Thymus (tissue), 11 donors: ENCODE measurements around the gene GPC3. TPM values are rescaled to one million over a fixed set of nuclear protein-coding genes. Genes with fewer than 3 reads are reported as not detected.

Experiments used
- DNase-seq, 9 donors: peaks; one replicate each; pipeline ENCODE4 v3.0.0-alpha.2; 2013; ENCODE audit warnings: low spot score in 9 of 9, low read depth in 6 of 9, missing footprints in 1 of 9
- H3K27ac ChIP-seq, 2 donors: one replicate each; pipeline ENCODE4 v1.5.1; 2013; ENCODE audit warnings: control low read depth in 1 of 2, low read depth in 1 of 2, low read length in 1 of 2, mild to moderate bottlenecking in 1 of 2, moderate library complexity in 1 of 2
- H3K27me3 ChIP-seq, 2 donors: one replicate each; pipeline ENCODE4 v1.5.1; 2013; ENCODE audit warnings: low read length in 1 of 2; ENCODE audit not compliant: control insufficient read depth in 2 of 2, insufficient read depth in 1 of 2
- H3K36me3 ChIP-seq, 2 donors: one replicate each; pipeline ENCODE4 v1.5.1; 2013; ENCODE audit warnings: low read length in 1 of 2, mild to moderate bottlenecking in 1 of 2, moderate library complexity in 1 of 2; ENCODE audit not compliant: control insufficient read depth in 2 of 2, insufficient read depth in 2 of 2
- H3K4me1 ChIP-seq, 2 donors: one replicate each; pipeline ENCODE4 v1.5.1; 2013; ENCODE audit warnings: low read length in 2 of 2; ENCODE audit not compliant: control insufficient read depth in 2 of 2, insufficient read depth in 2 of 2
- H3K4me3 ChIP-seq, 2 donors: one replicate each; pipeline ENCODE4 v1.5.1; 2013; ENCODE audit warnings: low read length in 2 of 2, control low read depth in 1 of 2, mild to moderate bottlenecking in 1 of 2
- H3K9me3 ChIP-seq, 2 donors: one replicate each; pipeline ENCODE4 v1.5.1; 2013; ENCODE audit warnings: low read length in 1 of 2, mild to moderate bottlenecking in 1 of 2; ENCODE audit not compliant: control insufficient read depth in 2 of 2, insufficient read depth in 1 of 2
- WGBS: extraction: QIAGEN DNeasy Blood & Tissue Kit; methylation state at CpG from one replicate; pipeline ENCODE4 v1.1.7; 2013; 5-methylcytosine and 5-hydroxymethylcytosine counted together
- polyA plus RNA-seq: library from polyadenylated mRNA; stranded (reverse); fragments of 200-250 nt; gene quantifications from one replicate; pipeline ENCODE4 v1.2.3, GENCODE V29; 2013
- total RNA-seq: library from RNA; stranded (reverse); fragments of 120-200 nt; gene quantifications from one replicate; pipeline ENCODE4 v1.2.4, GENCODE V29; 2013
- donor health status: healthy.

The GPC3 gene
- total and polyA plus RNA-seq, 2 donors: 3.1 to 26.2 TPM

- no peaks in the 10 kb centered on the region for H3K9me3 ChIP-seq
- no peak overlapping the region for H3K27ac ChIP-seq
- H3K36me3 ChIP-seq: no peaks in the 10 kb centered on the region
- 76% methylated on average over 7 of the region's 7 CpGs for WGBS
- no peak overlapping the region for H3K4me3 ChIP-seq
- H3K27me3 ChIP-seq: no peaks in the 10 kb centered on the region
- no peak for DNase-seq
- H3K4me1 ChIP-seq: no peaks in the 10 kb centered on the region
These were observed 103.5 kb downstream of the GPC3 start for GRCh38 chrX:133881893-133882292.

DNA sequence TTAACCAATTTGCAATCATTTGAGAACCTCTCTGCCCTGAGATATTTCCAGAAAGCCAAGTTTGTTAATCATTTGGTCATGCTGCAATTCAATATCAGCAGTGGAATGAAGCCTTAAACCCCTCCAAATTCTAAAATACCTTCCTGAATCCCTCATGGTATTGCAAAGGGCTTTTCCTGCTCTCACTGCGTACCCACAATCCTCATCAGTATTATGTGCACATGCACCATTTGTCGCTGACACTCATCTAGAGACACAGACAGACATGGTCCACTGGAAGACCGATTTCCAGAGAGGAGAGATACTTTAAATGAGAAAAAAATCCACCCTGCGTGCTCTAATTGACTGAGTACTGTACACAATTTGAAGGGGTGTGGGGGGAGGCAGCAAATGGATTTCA, 104.4 kb downstream of the GPC3 start:
- 97% methylated on average over 4 of the region's 4 CpGs for WGBS
- H3K27me3 ChIP-seq: no peaks in the 10 kb centered on the region
- no peak for DNase-seq
- H3K36me3 ChIP-seq: no peaks in the 10 kb centered on the region
- no peak overlapping the region for H3K4me3 ChIP-seq
- no peaks in the 10 kb centered on the region for H3K4me1 ChIP-seq
- H3K27ac ChIP-seq: no peak overlapping the region
- no peaks in the 10 kb centered on the region for H3K9me3 ChIP-seq

DNA sequence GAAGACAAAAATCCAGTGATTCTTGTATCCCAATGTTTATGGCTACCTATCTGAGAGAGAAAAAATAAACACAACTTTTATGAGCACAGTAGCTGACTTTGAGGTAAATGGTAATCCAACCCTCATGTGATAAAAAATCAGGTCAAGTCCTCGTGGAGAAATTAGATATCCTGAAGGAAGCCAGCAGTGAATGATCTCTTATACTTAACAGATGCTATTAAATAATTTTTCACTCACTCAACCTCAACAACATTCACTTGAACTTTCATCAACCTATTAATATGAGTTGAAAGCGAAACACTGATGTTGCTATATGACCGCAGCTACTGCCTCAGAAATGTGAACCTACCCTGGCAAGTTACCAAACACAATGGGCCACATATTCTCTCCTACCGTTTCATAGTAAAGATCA, 105.4 kb downstream of the GPC3 start:
- no peak for DNase-seq
- Histone ChIP-seq H3K4me1 (no peaks in the 10 kb centered on the region), H3K9me3 (no peaks in the 10 kb centered on the region), H3K4me3 (no peak overlapping the region), H3K27me3 (no peaks in the 10 kb centered on the region), H3K27ac (no peak overlapping the region), H3K36me3 (no peaks in the 10 kb centered on the region)
- WGBS: 84% methylated on average over 4 of the region's 4 CpGs

- 98% methylated on average over 3 of the region's 3 CpGs for WGBS
- Histone ChIP-seq H3K27ac (no peak overlapping the region), H3K36me3 (no peaks in the 10 kb centered on the region), H3K4me1 (no peaks in the 10 kb centered on the region), H3K27me3 (no peaks in the 10 kb centered on the region), H3K4me3 (no peak overlapping the region), H3K9me3 (no peaks in the 10 kb centered on the region)
- DNase-seq: no peak
These were observed 106.7 kb downstream of the GPC3 start for GRCh38 chrX:133878710-133879109.

- no peaks in the 10 kb centered on the region for H3K4me1 ChIP-seq
- no peaks in the 10 kb centered on the region for H3K36me3 ChIP-seq
- H3K27me3 ChIP-seq: no peaks in the 10 kb centered on the region
- H3K27ac ChIP-seq: no peak overlapping the region
- H3K4me3 ChIP-seq: no peak overlapping the region
- no peaks in the 10 kb centered on the region for H3K9me3 ChIP-seq
- no peak for DNase-seq
These were observed 108.7 kb downstream of the GPC3 start for GRCh38 chrX:133876646-133877045.

- no peak for DNase-seq
- Histone ChIP-seq H3K27me3 (no peaks in the 10 kb centered on the region), H3K4me1 (no peaks in the 10 kb centered on the region), H3K9me3 (no peaks in the 10 kb centered on the region), H3K4me3 (no peak overlapping the region), H3K36me3 (no peaks in the 10 kb centered on the region), H3K27ac (no peak overlapping the region)
- WGBS: 98% methylated on average over 4 of the region's 4 CpGs
These were observed 116.1 kb downstream of the GPC3 start for GRCh38 chrX:133869270-133869669.

GRCh38 chrX:133868682-133869081, 116.7 kb downstream of the GPC3 start:
- H3K27ac ChIP-seq: no peak overlapping the region
- H3K27me3 ChIP-seq: no peaks in the 10 kb centered on the region
- DNase-seq: no peak
- WGBS: 92% methylated on average over 1 of the region's 1 CpG
- H3K4me1 ChIP-seq: no peaks in the 10 kb centered on the region
- H3K4me3 ChIP-seq: no peak overlapping the region
- H3K9me3 ChIP-seq: no peaks in the 10 kb centered on the region
- H3K36me3 ChIP-seq: no peaks in the 10 kb centered on the region

DNA sequence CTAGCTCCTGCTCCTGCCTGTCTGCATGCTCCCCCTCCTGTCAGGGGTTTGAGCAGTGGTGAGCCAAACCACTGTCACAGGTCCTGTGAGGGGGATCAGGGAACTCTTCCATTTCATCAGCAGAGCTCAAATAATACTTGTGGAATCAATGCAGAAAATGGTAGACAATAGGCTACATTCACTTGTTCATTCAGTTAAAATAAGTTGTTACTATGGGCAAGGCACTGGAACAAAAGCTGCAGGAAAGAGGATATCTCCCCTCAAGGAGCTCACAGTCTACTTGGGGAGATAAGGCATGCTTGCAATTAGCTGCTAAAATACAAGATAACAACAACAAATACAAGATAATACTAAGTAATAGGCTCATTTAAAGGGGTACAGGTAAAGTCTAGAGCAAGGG, 117.1 kb downstream of the GPC3 start:
- Histone ChIP-seq H3K4me3 (no peak overlapping the region), H3K4me1 (no peaks in the 10 kb centered on the region), H3K27ac (no peak overlapping the region), H3K36me3 (no peaks in the 10 kb centered on the region), H3K27me3 (no peaks in the 10 kb centered on the region), H3K9me3 (no peaks in the 10 kb centered on the region)
- no peak for DNase-seq

DNA sequence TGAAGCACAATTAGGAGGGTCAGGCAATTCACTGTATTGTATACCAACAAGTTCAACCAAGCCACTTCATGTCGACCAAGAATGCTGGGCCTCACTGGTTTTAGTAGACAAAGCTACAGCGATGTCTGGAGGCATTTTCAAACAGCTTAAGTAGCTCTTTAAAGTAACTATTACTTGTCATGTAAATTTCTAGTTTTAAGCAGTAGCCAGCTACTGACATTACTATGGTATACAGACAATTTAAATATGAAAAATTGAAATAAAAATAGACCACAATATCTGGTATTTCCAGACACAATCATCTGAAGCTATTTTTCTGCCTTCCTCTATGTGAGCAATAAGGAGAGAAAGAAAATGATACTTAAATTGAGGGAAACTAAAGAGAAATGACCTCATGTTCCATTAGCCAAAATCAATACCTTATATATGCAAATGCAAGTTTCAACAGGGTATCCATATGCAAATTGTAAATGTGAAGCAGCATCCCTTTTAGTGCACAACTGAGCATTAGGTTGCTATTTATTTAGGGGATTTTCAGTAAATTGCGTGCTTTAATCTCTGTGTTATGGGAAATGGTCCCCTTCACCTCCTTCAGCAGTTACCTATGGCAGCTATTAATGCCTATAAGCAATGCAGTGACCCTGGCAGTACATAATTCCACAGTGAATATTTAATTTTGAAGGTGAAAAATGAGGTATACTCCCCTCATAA, 119.5 kb downstream of the GPC3 start:
- no peak overlapping the region for H3K27ac ChIP-seq
- no peak for DNase-seq
- H3K36me3 ChIP-seq: no peaks in the 10 kb centered on the region
- H3K9me3 ChIP-seq: no peaks in the 10 kb centered on the region
- H3K4me3 ChIP-seq: no peak overlapping the region
- WGBS: 91% methylated on average over 3 of the region's 3 CpGs
- H3K27me3 ChIP-seq: no peaks in the 10 kb centered on the region
- H3K4me1 ChIP-seq: no peaks in the 10 kb centered on the region

- no peak overlapping the region for H3K4me3 ChIP-seq
- H3K27ac ChIP-seq: no peak overlapping the region
- no peaks in the 10 kb centered on the region for H3K27me3 ChIP-seq
- H3K36me3 ChIP-seq: no peaks in the 10 kb centered on the region
- WGBS: 93% methylated on average over 2 of the region's 2 CpGs
- H3K4me1 ChIP-seq: no peaks in the 10 kb centered on the region
- no peak for DNase-seq
- no peaks in the 10 kb centered on the region for H3K9me3 ChIP-seq
These were observed 121.2 kb downstream of the GPC3 start for GRCh38 chrX:133864236-133864635.
